ENCODE results near the gene C16orf96. TPM values are rescaled to one million over a fixed set of nuclear protein-coding genes. Genes with fewer than 3 reads are reported as not detected.

C16orf96 gene
- total RNA-seq, 3 donors from 2014 or later, result not detected

DNA sequence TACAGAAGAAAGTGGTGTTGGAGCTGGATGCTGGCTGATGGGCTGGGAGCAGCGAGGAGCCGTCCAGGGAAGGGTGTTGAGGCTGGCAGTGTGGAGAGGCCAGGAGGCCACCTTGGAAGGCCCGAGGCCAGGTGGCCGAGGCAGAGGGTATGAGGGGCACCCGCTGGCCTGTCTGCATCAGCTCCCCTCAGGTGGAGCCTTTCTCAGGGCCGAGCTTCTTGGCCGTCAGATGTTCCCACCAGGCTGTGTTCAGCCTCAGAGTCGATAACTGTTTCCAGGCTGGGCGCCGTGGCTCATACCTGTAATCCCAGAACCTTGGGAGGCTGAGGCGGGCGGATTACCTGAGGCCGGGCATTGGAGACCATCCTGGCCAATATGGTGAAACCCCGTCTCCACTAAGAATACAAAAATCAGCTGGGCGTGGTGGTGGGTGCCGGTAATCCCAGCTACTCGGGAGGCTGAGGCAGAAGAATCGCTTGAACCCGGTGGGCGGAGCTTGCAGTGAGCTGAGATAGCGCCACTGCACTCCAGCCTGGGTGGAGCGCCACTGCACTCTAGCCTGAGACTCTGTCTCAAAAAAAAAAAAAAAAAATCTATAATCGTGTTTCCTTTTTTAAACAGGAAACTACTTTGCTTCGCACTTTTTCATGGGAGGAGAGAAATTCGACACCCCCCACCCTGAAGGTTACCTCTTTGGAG is 93.8 kb downstream of the C16orf96 start:
- no peaks in the 10 kb centered on the region for H3K36me3 ChIP-seq (ENCODE audit: low read depth)
- no peak for ATAC-seq
- intact Hi-C loops (cut with DNase I, micrococcal nuclease), result no loop called here

More for the DNA sequence above, 93.8 kb downstream of the C16orf96 start:
- H3K4me3 ChIP-seq, result no peak overlapping the region
- H3K4me1 ChIP-seq (ENCODE audit: low read depth), result peaks cover 7% of the 10 kb centered on the region
- no peak for DNase-seq
- TF ChIP-seq, protein P1, sequence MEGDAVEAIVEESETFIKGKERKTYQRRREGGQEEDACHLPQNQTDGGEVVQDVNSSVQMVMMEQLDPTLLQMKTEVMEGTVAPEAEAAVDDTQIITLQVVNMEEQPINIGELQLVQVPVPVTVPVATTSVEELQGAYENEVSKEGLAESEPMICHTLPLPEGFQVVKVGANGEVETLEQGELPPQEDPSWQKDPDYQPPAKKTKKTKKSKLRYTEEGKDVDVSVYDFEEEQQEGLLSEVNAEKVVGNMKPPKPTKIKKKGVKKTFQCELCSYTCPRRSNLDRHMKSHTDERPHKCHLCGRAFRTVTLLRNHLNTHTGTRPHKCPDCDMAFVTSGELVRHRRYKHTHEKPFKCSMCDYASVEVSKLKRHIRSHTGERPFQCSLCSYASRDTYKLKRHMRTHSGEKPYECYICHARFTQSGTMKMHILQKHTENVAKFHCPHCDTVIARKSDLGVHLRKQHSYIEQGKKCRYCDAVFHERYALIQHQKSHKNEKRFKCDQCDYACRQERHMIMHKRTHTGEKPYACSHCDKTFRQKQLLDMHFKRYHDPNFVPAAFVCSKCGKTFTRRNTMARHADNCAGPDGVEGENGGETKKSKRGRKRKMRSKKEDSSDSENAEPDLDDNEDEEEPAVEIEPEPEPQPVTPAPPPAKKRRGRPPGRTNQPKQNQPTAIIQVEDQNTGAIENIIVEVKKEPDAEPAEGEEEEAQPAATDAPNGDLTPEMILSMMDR (IDR thresholded peaks at IDR 0.05), result no peak
- H3K9me3 ChIP-seq, result no peaks in the 10 kb centered on the region

Other genes starting within 250 kb of the C16orf96 start
- 10 to 100 TPM in 1 of 3 donors, 1 to 10 TPM in 2; 1.7 to 21.1 (median 2.9) TPM for gene GLIS2, start 240.3 kb upstream of the C16orf96 start, total RNA-seq
- gene PAM16, start 205.0 kb upstream of the C16orf96 start, total RNA-seq, result 10 to 100 TPM; 31.9 to 35.8 (median 32.6) TPM
- 1 to 10 TPM in 2 of 3 donors, under 1 TPM in 1; 0.93 to 8.4 (median 5.1) TPM for gene VASN, start 184.5 kb upstream of the C16orf96 start, total RNA-seq
- gene CORO7, start 139.7 kb upstream of the C16orf96 start, total RNA-seq, result 10 to 100 TPM; 40.0 to 61.2 (median 49.1) TPM
- 10 to 100 TPM; 47.0 to 58.3 (median 54.8) TPM for gene DNAJA3, start 130.5 kb upstream of the C16orf96 start, total RNA-seq
- 10 to 100 TPM; 32.4 to 48.9 (median 38.4) TPM for gene NMRAL1, start 81.7 kb upstream of the C16orf96 start, total RNA-seq
- gene HMOX2, start 79.9 kb upstream of the C16orf96 start, total RNA-seq, result 10 to 100 TPM; 36.0 to 52.7 (median 49.3) TPM
- 10 to 100 TPM; 16.9 to 23.5 (median 19.6) TPM for gene CDIP1, start 17.6 kb upstream of the C16orf96 start, total RNA-seq
- gene UBALD1, start 58.5 kb downstream of the C16orf96 start, total RNA-seq, result 10 to 100 TPM; 21.3 to 38.8 (median 22.5) TPM
- gene MGRN1, start 68.5 kb downstream of the C16orf96 start, total RNA-seq, result 10 to 100 TPM; 72.3 to 80.2 (median 77.0) TPM
- 10 to 100 TPM; 28.3 to 47.8 (median 40.4) TPM for gene NUDT16L1, start 137.2 kb downstream of the C16orf96 start, total RNA-seq
- gene ANKS3, start 177.9 kb downstream of the C16orf96 start, total RNA-seq, result 10 to 100 TPM; 18.2 to 32.3 (median 21.3) TPM
- 1 to 10 TPM in 1 of 3 donors, under 1 TPM in 2; 0.22 to 1.8 (median 0.98) TPM for gene DNAAF8, start 178.2 kb downstream of the C16orf96 start, total RNA-seq
- gene ZNF500, start 210.8 kb downstream of the C16orf96 start, total RNA-seq, result 10 to 100 TPM; 11.0 to 22.9 (median 18.8) TPM
- 1 to 10 TPM in 1 of 3 donors, not detected in 2; 1.1 TPM for gene SEPTIN12, start 232.0 kb downstream of the C16orf96 start, total RNA-seq
- 100 to 1,000 TPM; 208 to 573 (median 395) TPM for gene SMIM22, start 239.0 kb downstream of the C16orf96 start, total RNA-seq
- 10 to 100 TPM; 18.5 to 40.6 (median 31.7) TPM for gene ROGDI, start 246.3 kb downstream of the C16orf96 start, total RNA-seq